Measurements from ENCODE around the gene KRT73.

KRT73 gene

DNA sequence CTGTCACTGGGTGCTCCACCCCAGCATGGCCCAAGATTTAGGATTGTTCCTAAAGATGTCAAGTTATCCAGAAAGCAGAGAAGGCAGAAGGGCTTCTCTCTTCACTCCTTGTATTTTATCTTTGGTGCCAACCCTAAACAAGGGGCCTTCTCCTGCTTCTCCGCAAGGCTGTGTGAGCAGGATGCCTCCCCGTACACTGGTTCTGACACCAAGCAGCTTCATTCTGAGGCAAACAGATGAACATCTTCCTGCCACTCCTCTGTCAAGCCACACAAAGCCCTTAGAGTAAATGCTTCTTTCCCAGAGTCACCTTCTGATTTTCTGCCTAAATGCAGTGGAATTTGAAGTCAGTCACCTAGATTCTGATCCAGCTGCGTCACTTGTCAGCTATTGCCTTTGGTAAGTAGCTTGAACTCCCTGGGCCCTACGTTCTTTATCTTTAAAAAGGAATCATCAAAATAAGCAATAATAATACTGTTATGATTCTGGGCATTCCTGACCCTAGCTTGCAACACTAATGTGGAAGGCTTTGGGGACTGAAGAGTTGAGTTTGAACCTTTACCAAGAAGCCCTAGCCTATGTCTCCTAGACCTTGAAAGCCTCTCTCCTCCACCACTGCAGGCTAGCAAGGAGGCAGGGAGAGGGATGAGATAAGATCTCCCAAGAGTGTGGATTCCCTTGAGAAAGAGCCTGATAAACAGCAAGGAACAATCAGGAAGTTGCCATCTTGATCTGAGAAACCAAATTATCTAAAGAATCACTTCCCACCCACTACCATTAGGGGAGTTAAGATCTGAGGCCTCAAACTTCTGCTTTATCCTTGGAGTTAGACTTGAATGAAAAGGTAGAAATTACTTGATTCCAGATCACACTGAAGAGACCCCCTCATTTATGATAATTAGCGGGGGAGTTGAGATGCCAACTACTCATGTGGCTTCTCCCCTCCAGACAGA is 5.7 kb downstream of the KRT73 start:
- Histone ChIP-seq H3K4me1 (ENCODE audit: insufficient read depth, poor library complexity, severe bottlenecking) (no peaks in the 10 kb centered on the region), H3K9me3 (ENCODE audit: severe bottlenecking) (no peaks in the 10 kb centered on the region), H3K27ac (ENCODE audit: poor library complexity, severe bottlenecking) (no peak overlapping the region), H3K4me3 (ENCODE audit: severe bottlenecking) (no peak overlapping the region), H3K36me3 (ENCODE audit: low read depth) (no peaks in the 10 kb centered on the region), H3K27me3 (ENCODE audit: insufficient read depth, poor library complexity, severe bottlenecking) (no peaks in the 10 kb centered on the region)
- no peak for ATAC-seq (ENCODE audit: low read depth)
- TF ChIP-seq, protein P1, sequence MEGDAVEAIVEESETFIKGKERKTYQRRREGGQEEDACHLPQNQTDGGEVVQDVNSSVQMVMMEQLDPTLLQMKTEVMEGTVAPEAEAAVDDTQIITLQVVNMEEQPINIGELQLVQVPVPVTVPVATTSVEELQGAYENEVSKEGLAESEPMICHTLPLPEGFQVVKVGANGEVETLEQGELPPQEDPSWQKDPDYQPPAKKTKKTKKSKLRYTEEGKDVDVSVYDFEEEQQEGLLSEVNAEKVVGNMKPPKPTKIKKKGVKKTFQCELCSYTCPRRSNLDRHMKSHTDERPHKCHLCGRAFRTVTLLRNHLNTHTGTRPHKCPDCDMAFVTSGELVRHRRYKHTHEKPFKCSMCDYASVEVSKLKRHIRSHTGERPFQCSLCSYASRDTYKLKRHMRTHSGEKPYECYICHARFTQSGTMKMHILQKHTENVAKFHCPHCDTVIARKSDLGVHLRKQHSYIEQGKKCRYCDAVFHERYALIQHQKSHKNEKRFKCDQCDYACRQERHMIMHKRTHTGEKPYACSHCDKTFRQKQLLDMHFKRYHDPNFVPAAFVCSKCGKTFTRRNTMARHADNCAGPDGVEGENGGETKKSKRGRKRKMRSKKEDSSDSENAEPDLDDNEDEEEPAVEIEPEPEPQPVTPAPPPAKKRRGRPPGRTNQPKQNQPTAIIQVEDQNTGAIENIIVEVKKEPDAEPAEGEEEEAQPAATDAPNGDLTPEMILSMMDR (IDR thresholded peaks at IDR 0.05; ENCODE audit: poor library complexity, severe bottlenecking), result no peak
- DNase-seq (ENCODE audit: low spot score), result no peak

DNA sequence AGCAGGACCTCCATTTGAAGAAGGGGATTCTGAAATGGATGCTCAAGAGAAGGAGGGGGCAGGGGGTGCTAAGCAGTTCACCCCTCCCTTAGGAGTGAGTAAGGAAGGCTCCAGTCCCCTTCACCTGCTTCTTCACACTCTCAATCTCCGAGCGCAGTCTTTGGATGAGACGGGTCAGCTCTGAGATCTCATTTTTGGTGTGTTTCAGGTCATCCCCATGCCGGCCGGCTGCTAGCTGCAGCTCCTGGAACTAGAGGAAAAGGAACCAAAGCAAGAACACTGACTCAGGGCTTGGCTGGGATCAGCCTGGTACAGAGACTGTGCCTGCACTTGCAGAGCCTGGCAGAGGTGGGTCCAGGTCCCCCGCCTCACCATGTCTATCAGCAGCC is 7.3 kb downstream of the KRT73 start:
- DNase-seq (ENCODE audit: low spot score) (no peak), ATAC-seq (ENCODE audit: low read depth) (no peak)
- H3K36me3 ChIP-seq (ENCODE audit: low read depth), result no peaks in the 10 kb centered on the region
- no peaks in the 10 kb centered on the region for H3K9me3 ChIP-seq (ENCODE audit: severe bottlenecking)
- TF ChIP-seq, protein P1 (IDR thresholded peaks at IDR 0.05; ENCODE audit: poor library complexity, severe bottlenecking), result no peak
- no peak overlapping the region for H3K27ac ChIP-seq (ENCODE audit: poor library complexity, severe bottlenecking)
- H3K4me3 ChIP-seq (ENCODE audit: severe bottlenecking), result no peak overlapping the region
- H3K4me1 ChIP-seq (ENCODE audit: insufficient read depth, poor library complexity, severe bottlenecking), result no peaks in the 10 kb centered on the region
- H3K27me3 ChIP-seq (ENCODE audit: insufficient read depth, poor library complexity, severe bottlenecking), result no peaks in the 10 kb centered on the region

DNA sequence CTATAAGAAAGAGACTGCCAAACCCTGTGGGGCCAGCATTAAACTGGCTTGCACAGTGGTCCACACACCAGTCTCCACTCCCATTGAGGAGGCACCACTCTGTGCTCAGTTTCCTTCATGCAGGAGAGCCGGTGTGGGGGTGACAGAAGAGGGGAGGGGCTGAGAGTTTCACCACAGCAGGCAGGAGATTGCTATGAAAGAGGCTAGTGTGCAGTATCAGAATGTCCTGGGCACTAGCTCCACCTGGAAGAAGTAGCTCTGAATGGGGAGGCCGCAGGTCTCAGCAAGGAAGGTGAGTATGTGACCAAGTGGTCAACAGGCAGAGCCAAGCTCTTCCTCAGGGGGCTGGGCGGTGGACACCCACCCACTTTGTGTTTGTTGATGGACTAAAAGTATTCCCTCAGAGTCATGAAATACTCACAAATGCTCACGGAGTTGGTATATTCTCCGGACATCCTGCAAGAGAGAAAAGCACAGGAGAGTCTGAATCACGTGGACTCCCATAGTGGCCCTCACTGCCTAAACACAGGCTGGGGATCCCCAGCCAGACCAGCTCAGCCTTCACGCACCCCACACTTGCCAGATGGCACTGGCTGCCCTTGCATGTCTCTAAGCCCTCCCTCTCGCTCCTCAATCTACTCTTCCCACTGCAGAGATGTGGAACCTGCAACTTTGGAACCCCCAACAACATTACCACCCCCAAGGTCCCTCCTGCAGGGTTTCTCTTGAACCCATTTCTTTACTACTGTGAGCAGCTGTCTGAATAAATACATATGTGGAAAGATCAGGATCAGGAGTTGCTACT is 9.3 kb downstream of the KRT73 start:
- no peaks in the 10 kb centered on the region for H3K36me3 ChIP-seq (ENCODE audit: low read depth)
- ATAC-seq (ENCODE audit: low read depth) (no peak), DNase-seq (ENCODE audit: low spot score) (peak; percentile 19)
- H3K4me1 ChIP-seq (ENCODE audit: insufficient read depth, poor library complexity, severe bottlenecking), result no peaks in the 10 kb centered on the region
- H3K4me3 ChIP-seq (ENCODE audit: severe bottlenecking), result no peak overlapping the region
- H3K27ac ChIP-seq (ENCODE audit: poor library complexity, severe bottlenecking), result no peak overlapping the region
- no peaks in the 10 kb centered on the region for H3K27me3 ChIP-seq (ENCODE audit: insufficient read depth, poor library complexity, severe bottlenecking)
- H3K9me3 ChIP-seq (ENCODE audit: severe bottlenecking), result no peaks in the 10 kb centered on the region
- TF ChIP-seq, protein P1 (IDR thresholded peaks at IDR 0.05; ENCODE audit: poor library complexity, severe bottlenecking), result no peak

DNA sequence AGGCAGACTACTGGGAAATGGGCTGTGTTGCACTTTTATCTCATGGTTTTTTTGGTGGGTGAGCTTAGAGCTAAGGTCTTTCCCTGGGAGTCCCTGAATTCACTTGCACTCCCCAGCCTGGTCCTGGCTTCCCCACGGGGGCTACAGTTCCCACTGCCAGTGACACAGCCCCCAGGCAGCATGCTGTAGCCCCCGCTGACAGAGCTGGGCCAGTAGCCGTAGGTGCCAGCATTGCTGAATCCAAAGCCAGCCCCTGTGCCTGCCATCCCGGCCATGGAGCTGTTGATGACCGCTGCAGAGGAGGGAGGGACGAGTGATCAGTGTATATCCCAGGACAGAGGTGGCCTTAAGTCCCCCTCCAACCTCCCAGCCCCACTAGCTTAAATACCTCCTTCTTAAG is 10.2 kb downstream of the KRT73 start:
- H3K4me3 ChIP-seq (ENCODE audit: severe bottlenecking), result no peak overlapping the region
- H3K27ac ChIP-seq (ENCODE audit: poor library complexity, severe bottlenecking), result no peak overlapping the region
- no peaks in the 10 kb centered on the region for H3K27me3 ChIP-seq (ENCODE audit: insufficient read depth, poor library complexity, severe bottlenecking)
- no peak for ATAC-seq (ENCODE audit: low read depth)
- DNase-seq (ENCODE audit: low spot score), result peak; percentile 31
- H3K36me3 ChIP-seq (ENCODE audit: low read depth), result no peaks in the 10 kb centered on the region
- no peaks in the 10 kb centered on the region for H3K9me3 ChIP-seq (ENCODE audit: severe bottlenecking)
- no peaks in the 10 kb centered on the region for H3K4me1 ChIP-seq (ENCODE audit: insufficient read depth, poor library complexity, severe bottlenecking)
- TF ChIP-seq, protein P1 (IDR thresholded peaks at IDR 0.05; ENCODE audit: poor library complexity, severe bottlenecking), result no peak

All from RWPE2 (cell line).